Kidney (tissue), 14 donors: ENCODE data around the gene PRUNE2. TPM values are rescaled to one million over a fixed set of nuclear protein-coding genes. Genes with fewer than 3 reads are reported as not detected.

Experiments
- DNase-seq, 5 donors: peaks; one replicate each; pipeline ENCODE4 v3.0.0-alpha.2; 2013 to 2020
- FAIRE-seq: peaks from 2 replicates; lab custom pipeline; 2012; peaks lifted over from hg19 to GRCh38; lab: Jason Lieb, UNC
- H3K27ac ChIP-seq, 2 donors: one replicate each; pipeline ENCODE4 v1.7.0; 2013; ENCODE audit warnings: low read depth in 2 of 2, low read length in 2 of 2, inconsistent platforms in 1 of 2
- H3K27me3 ChIP-seq: one replicate; pipeline ENCODE4 v1.7.1; 2013; ENCODE audit warnings: low read length, inconsistent platforms; ENCODE audit not compliant: control insufficient read depth, insufficient read depth
- H3K36me3 ChIP-seq, 3 donors: one replicate each; pipeline versions ENCODE4 v1.7.0 to v1.7.1; 2013; ENCODE audit warnings: low read length in 3 of 3, control low read depth in 1 of 3, inconsistent platforms in 1 of 3; ENCODE audit not compliant: insufficient read depth in 3 of 3, control insufficient read depth in 2 of 3
- H3K4me1 ChIP-seq, 3 donors: one replicate each; pipeline versions ENCODE4 v1.7.0 to v1.7.1; 2013; ENCODE audit warnings: low read length in 3 of 3, inconsistent platforms in 1 of 3, low read depth in 1 of 3; ENCODE audit not compliant: control insufficient read depth in 2 of 3, insufficient read depth in 2 of 3
- H3K4me3 ChIP-seq, 3 donors: one replicate each; pipeline versions ENCODE4 v1.7.0 to v1.8.1; 2013; ENCODE audit warnings: low read length in 3 of 3, control low read depth in 1 of 3, inconsistent platforms in 1 of 3
- H3K9ac ChIP-seq, 3 donors: one replicate each; pipeline versions ENCODE4 v1.7.0 to v1.7.1; 2013; ENCODE audit warnings: low read length in 3 of 3, control low read depth in 1 of 3, inconsistent platforms in 1 of 3
- H3K9me3 ChIP-seq, 3 donors: one replicate each; pipeline versions ENCODE4 v1.7.0 to v1.7.1; 2013; ENCODE audit warnings: low read length in 3 of 3, control low read depth in 1 of 3, inconsistent platforms in 1 of 3; ENCODE audit not compliant: control insufficient read depth in 2 of 3, insufficient read depth in 1 of 3
- intact Hi-C: fragments of 100-400 bp; cut with DNase I; formaldehyde crosslinking; loops from one replicate; pipeline ENCODE4 v1.11.1; 2022
- polyA plus RNA-seq: library from polyadenylated mRNA; stranded (reverse); fragments of 350-450 nt; fragmentation: Illumina TruSeq; extraction: RNeasy Lipid Tissue Mini Kit (QIAGEN cat#74804); gene quantifications from one replicate; pipeline ENCODE4 v1.2.3, GENCODE V29; 2014; ENCODE audit warnings: low read depth, low replicate concordance; ENCODE audit not compliant: insufficient read depth
- total RNA-seq: library from RNA; stranded (reverse); fragmentation: NEBNext Ultra II Directional; extraction: Animal tissue kit (Norgen Biotek cat#: 25700); gene quantifications from one replicate; pipeline ENCODE4 v1.2.1, GENCODE V29; 2021
- TF ChIP-seq, protein P1 (sequence below): IDR thresholded peaks from 3 replicates; pipeline ENCODE4 v1.5.1; 2012; ENCODE audit warnings: mild to moderate bottlenecking, moderate library complexity, borderline replicate concordance; ENCODE audit not compliant: insufficient read depth; ENCODE audit errors: extremely low read depth
- donor health status: control.
- donor health status: control.
- donor health status: control.
- donor health status: control.
- donor health status: control.
- donor health status: DM: yes; HTN: yes; CAD: no.
- donor health status: Normal renal cell carcinoma (clear cell type).

The PRUNE2 gene
- total and polyA plus RNA-seq, 2 donors from 2014 or later = 12.6 to 65.1 TPM

DNA sequence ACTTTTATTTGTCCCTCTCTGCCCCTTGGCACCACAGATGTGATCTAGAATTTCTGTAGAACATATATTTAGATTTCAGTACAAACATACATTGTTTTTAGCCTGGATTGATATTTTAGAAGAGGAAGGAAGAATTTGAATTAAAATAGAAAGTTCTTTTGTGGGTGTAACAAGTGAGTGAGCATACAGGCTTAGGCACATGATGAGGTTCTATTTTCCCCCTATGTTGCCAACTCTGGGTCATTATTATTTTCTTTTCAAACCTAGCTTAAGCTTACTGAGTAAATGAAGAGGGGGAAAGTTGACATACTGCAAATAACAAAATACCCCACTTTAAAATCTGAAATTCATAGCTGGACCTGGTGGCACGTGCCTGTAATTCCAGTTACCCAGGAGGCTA, 344.0 kb downstream of the PRUNE2 start:
- Histone ChIP-seq H3K4me3 (no peak overlapping the region), H3K9ac (no peak overlapping the region), H3K4me1 (no peaks in the 10 kb centered on the region), H3K27ac (no peak overlapping the region), H3K36me3 (no peaks in the 10 kb centered on the region), H3K9me3 (no peaks in the 10 kb centered on the region), H3K27me3 (no peaks in the 10 kb centered on the region)
- FAIRE-seq (no peak), DNase-seq (no peak)
- intact Hi-C loops = no loop called here
- TF ChIP-seq, protein P1, sequence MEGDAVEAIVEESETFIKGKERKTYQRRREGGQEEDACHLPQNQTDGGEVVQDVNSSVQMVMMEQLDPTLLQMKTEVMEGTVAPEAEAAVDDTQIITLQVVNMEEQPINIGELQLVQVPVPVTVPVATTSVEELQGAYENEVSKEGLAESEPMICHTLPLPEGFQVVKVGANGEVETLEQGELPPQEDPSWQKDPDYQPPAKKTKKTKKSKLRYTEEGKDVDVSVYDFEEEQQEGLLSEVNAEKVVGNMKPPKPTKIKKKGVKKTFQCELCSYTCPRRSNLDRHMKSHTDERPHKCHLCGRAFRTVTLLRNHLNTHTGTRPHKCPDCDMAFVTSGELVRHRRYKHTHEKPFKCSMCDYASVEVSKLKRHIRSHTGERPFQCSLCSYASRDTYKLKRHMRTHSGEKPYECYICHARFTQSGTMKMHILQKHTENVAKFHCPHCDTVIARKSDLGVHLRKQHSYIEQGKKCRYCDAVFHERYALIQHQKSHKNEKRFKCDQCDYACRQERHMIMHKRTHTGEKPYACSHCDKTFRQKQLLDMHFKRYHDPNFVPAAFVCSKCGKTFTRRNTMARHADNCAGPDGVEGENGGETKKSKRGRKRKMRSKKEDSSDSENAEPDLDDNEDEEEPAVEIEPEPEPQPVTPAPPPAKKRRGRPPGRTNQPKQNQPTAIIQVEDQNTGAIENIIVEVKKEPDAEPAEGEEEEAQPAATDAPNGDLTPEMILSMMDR = no peak

Other genes starting within 250 kb of the PRUNE2 start
- not detected for gene PCA3, start 141.7 kb downstream of the PRUNE2 start, total RNA-seq
- gene PCA3, start 141.7 kb downstream of the PRUNE2 start, polyA plus RNA-seq = 0.11 TPM
- not detected for gene FOXB2, start 113.5 kb upstream of the PRUNE2 start, total RNA-seq
- gene FOXB2, start 113.5 kb upstream of the PRUNE2 start, polyA plus RNA-seq = not detected